Activated CD4-positive, alpha-beta T cell treated with anti-CD3 and anti-CD28 coated beads, Interleukin-10, Interleukin-2, amounts not matched to agents 100 ng/mL and 50 ng/mL, durations not matched to agents 16 hours and 8 hours (primary cell): ENCODE data around the gene NFYC.

Experiments
- DNase-seq: peaks from one replicate; pipeline ENCODE4 v3.0.0-alpha.2; 2020

The NFYC gene

GRCh38 chr1:40740039-40740996, 48.8 kb downstream of the NFYC start:
- no peak for DNase-seq

GRCh38 chr1:40740997-40741736, 49.7 kb downstream of the NFYC start:
- DNase-seq = no peak

- DNase-seq = peak; percentile 44
These were observed 51.0 kb downstream of the NFYC start for GRCh38 chr1:40742363-40743061.

GRCh38 chr1:40743452-40743851, 51.9 kb downstream of the NFYC start:
- DNase-seq = no peak

- no peak for DNase-seq
These were observed 52.4 kb downstream of the NFYC start for GRCh38 chr1:40743860-40744259.

- no peak for DNase-seq
These were observed 53.7 kb downstream of the NFYC start for GRCh38 chr1:40745176-40745575.

GRCh38 chr1:40746344-40747090, 55.0 kb downstream of the NFYC start:
- no peak for DNase-seq

GRCh38 chr1:40748841-40749718, 57.6 kb downstream of the NFYC start:
- no peak for DNase-seq

GRCh38 chr1:40749817-40750216, 58.3 kb downstream of the NFYC start:
- no peak for DNase-seq

- no peak for DNase-seq
These were observed 59.0 kb downstream of the NFYC start for GRCh38 chr1:40750451-40750908.

GRCh38 chr1:40751802-40752201, 60.3 kb downstream of the NFYC start:
- no peak for DNase-seq

GRCh38 chr1:40753142-40753882, 61.8 kb downstream of the NFYC start:
- peak; percentile 67 for DNase-seq

- DNase-seq = no peak
These were observed 62.7 kb downstream of the NFYC start for GRCh38 chr1:40754201-40754600.

GRCh38 chr1:40755067-40755466, 63.6 kb downstream of the NFYC start:
- no peak for DNase-seq

GRCh38 chr1:40756523-40756922, 65.0 kb downstream of the NFYC start:
- no peak for DNase-seq

- DNase-seq = no peak
These were observed 65.6 kb downstream of the NFYC start for GRCh38 chr1:40757084-40757483.

GRCh38 chr1:40758004-40758403, 66.5 kb downstream of the NFYC start:
- no peak for DNase-seq

GRCh38 chr1:40758578-40759343, 67.3 kb downstream of the NFYC start:
- DNase-seq = no peak

GRCh38 chr1:40760984-40761383, 69.5 kb downstream of the NFYC start:
- no peak for DNase-seq
